Ishikawa (cell line): ENCODE data around the gene ZNF469.

ENCODE experiments used
- CEBPB ChIP-seq: IDR thresholded peaks from 2 replicates; pipeline ENCODE4 v1.6.1; 2012
- CREB1 ChIP-seq: IDR thresholded peaks from 2 replicates; pipeline ENCODE4 v1.6.1; 2012; ENCODE audit warnings: low read depth
- EGR1 ChIP-seq: IDR thresholded peaks from 2 replicates; pipeline ENCODE4 v1.6.1; 2012
- EP300 ChIP-seq: IDR thresholded peaks from 2 replicates; pipeline ENCODE4 v1.6.1; 2012; ENCODE audit warnings: borderline replicate concordance
- FOXM1 ChIP-seq: IDR thresholded peaks from 2 replicates; pipeline ENCODE4 v1.6.1; 2012; ENCODE audit warnings: low read depth, borderline replicate concordance
- NFIC ChIP-seq: IDR thresholded peaks from 2 replicates; pipeline ENCODE4 v1.6.1; 2012
- RAD21 ChIP-seq: IDR thresholded peaks from 2 replicates; pipeline ENCODE4 v1.6.1; 2012; ENCODE audit warnings: low read depth
- TAF1 ChIP-seq: IDR thresholded peaks from 2 replicates; pipeline ENCODE4 v1.6.1; 2012; ENCODE audit warnings: low read depth, mild to moderate bottlenecking
- TCF12 ChIP-seq: IDR thresholded peaks from 2 replicates; pipeline ENCODE4 v1.6.1; 2012; ENCODE audit warnings: low read depth
- TEAD4 ChIP-seq: IDR thresholded peaks from 2 replicates; pipeline ENCODE4 v1.6.1; 2012
- YY1 ChIP-seq: IDR thresholded peaks from 2 replicates; pipeline ENCODE4 v1.6.1; 2012; ENCODE audit warnings: low read depth
- ZBTB7A ChIP-seq: IDR thresholded peaks from 2 replicates; pipeline ENCODE4 v1.6.1; 2012; ENCODE audit warnings: low read depth
- TF ChIP-seq, protein P1 (sequence below): IDR thresholded peaks from 2 replicates; pipeline ENCODE4 v1.6.1; 2012
- TF ChIP-seq, protein P2 (sequence below): IDR thresholded peaks from 2 replicates; pipeline ENCODE4 v1.6.1; 2012; ENCODE audit warnings: low read depth, mild to moderate bottlenecking
- TF ChIP-seq, protein P3 (sequence below): IDR thresholded peaks from 2 replicates; pipeline ENCODE4 v1.6.1; 2012

Gene ZNF469

DNA sequence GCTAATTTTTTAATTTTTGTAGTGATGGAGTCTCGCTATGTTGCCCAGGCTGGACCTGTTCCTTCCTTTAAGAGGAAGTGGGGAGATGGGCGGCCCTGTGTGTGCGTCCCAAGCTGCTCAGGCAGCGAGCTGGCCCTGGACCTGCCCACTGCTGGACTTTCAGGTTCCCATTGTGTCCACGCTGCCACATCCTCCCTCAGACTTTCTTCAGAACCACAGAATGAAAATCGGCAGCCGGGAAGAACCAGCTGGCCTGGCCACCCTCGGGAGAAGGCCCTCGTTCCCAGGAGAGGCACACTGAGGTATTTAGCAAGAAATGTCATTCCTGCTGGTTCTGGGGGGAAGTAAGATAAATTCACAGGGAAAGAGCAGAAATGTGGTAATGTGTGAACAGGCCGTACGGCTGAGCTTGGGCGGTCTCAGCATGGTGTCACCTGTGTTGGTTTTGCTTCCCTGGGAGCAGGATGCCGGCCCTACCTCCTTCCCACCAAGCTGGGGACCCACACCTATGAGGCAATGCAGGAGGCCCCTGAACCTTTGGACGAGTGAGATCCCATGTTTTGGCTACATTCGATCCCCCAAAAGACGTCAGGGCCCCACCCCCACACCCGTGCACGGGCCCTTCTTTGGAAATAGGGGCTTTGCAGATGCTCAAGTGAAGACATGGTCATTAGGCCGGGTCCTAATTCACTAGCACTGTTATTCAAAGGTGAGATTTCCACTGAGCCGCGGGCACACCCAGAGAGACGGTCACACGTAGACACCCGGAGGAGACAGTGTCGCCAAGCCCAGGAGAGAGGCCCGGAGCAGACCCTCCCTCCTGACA lies 35.9 kb upstream of the ZNF469 start:
- no peak for TF ChIP-seq ZBTB7A
- TF ChIP-seq, protein P1, sequence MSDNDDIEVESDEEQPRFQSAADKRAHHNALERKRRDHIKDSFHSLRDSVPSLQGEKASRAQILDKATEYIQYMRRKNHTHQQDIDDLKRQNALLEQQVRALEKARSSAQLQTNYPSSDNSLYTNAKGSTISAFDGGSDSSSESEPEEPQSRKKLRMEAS, result no peak
- TF ChIP-seq RAD21, result no peak
- TF ChIP-seq TCF12, result no peak
- no peak for TF ChIP-seq CREB1
- TF ChIP-seq EP300, result no peak
- TF ChIP-seq TAF1, result no peak
- TF ChIP-seq, protein P2, sequence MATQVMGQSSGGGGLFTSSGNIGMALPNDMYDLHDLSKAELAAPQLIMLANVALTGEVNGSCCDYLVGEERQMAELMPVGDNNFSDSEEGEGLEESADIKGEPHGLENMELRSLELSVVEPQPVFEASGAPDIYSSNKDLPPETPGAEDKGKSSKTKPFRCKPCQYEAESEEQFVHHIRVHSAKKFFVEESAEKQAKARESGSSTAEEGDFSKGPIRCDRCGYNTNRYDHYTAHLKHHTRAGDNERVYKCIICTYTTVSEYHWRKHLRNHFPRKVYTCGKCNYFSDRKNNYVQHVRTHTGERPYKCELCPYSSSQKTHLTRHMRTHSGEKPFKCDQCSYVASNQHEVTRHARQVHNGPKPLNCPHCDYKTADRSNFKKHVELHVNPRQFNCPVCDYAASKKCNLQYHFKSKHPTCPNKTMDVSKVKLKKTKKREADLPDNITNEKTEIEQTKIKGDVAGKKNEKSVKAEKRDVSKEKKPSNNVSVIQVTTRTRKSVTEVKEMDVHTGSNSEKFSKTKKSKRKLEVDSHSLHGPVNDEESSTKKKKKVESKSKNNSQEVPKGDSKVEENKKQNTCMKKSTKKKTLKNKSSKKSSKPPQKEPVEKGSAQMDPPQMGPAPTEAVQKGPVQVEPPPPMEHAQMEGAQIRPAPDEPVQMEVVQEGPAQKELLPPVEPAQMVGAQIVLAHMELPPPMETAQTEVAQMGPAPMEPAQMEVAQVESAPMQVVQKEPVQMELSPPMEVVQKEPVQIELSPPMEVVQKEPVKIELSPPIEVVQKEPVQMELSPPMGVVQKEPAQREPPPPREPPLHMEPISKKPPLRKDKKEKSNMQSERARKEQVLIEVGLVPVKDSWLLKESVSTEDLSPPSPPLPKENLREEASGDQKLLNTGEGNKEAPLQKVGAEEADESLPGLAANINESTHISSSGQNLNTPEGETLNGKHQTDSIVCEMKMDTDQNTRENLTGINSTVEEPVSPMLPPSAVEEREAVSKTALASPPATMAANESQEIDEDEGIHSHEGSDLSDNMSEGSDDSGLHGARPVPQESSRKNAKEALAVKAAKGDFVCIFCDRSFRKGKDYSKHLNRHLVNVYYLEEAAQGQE, result no peak

DNA sequence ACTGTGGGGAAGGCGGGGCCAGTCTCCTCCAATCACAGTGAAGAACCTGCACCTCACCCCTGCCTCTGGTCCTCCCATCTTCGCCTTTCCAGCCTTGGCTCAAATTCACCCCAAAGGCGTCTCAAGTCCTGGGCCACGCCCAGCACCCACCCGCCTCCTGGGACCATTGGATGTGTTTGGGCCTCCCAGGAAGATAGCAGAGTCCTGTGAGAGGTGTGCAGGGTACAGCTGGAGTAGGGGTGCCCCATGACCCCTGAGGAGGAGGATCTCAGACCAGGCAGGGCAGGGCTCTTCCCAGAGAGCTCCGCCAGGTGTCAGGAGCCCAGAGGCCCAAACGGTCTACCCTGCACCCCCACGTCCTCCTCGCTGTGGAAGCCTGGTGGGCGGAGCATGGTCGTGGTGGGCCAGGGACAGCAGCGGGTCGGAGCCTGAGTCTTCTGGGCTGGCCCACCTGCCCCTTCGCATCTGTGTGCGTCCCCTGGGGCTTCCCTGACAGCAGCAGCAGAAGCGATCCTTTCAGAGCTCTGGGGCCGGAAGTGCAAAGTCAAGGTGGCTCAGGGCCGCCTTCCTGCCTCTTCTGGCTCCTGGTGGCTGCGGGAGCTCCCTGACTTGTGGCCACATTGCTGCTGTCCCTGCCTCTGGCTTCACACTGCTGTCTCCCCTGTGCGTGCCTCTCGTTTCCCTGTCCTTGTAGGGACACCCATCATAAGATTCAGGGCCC lies 34.9 kb upstream of the ZNF469 start:
- TF ChIP-seq RAD21, result no peak
- no peak for TF ChIP-seq EGR1
- TF ChIP-seq, protein P2, result no peak
- TF ChIP-seq TCF12, result no peak
- TF ChIP-seq, protein P3, sequence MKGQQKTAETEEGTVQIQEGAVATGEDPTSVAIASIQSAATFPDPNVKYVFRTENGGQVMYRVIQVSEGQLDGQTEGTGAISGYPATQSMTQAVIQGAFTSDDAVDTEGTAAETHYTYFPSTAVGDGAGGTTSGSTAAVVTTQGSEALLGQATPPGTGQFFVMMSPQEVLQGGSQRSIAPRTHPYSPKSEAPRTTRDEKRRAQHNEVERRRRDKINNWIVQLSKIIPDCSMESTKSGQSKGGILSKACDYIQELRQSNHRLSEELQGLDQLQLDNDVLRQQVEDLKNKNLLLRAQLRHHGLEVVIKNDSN, result no peak
- no peak for TF ChIP-seq ZBTB7A
- no peak for TF ChIP-seq FOXM1
- TF ChIP-seq NFIC, result no peak
- TF ChIP-seq CREB1, result no peak
- TF ChIP-seq TEAD4, result no peak
- no peak for TF ChIP-seq YY1
- TF ChIP-seq CEBPB, result no peak
- TF ChIP-seq, protein P1, result no peak
- no peak for TF ChIP-seq TAF1
- TF ChIP-seq EP300, result no peak

DNA sequence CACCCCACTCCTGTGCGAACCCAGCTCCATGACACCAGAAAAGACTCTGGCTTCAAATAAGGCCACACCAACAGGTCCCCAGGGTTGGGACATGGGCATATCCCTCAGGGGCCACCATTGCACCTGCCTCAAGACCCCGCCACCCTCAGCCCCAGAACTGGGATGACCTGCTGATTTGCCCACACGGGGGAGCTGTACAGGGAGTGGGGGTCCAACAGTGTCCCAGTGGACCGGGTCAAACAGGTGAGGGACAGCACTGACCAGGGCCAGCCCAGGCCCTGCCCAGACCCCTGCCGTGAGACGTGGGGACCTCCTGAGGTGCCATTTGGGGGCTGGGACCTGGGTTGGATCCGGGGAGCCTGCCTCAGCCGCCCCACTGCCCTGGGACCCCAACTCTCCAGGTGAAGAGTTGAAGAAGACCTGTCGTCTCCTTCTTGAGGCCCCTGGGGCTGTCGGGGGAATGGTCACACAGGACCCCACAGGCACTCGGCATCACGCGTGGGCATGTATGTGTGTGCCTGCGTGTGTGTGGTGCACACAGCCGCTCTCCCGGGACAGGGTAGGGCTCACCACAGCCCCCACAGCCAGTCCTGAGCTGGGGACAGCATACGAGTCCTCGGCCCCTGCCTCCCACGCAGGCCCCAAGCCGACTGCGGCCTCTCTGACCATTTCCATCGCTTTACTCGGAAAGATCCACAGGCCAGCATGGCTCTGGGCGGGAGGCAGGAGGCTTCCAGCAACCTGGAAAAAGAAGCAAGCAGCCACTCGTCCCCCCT lies 34.2 kb upstream of the ZNF469 start:
- TF ChIP-seq ZBTB7A (no peak), TEAD4 (no peak), TAF1 (no peak), RAD21 (no peak), TCF12 (no peak), FOXM1 (no peak), EP300 (no peak), YY1 (no peak), CREB1 (no peak)
- TF ChIP-seq, protein P2, result no peak
- TF ChIP-seq, protein P1, result no peak
